ENCODE data around the gene PROSER2. TPM values are rescaled to one million over a fixed set of nuclear protein-coding genes. Genes with fewer than 3 reads are reported as not detected.

The PROSER2 gene
- total RNA-seq, 4 donors from 2014 or later, result 11.5 to 19.8 (median 13.4) TPM

DNA sequence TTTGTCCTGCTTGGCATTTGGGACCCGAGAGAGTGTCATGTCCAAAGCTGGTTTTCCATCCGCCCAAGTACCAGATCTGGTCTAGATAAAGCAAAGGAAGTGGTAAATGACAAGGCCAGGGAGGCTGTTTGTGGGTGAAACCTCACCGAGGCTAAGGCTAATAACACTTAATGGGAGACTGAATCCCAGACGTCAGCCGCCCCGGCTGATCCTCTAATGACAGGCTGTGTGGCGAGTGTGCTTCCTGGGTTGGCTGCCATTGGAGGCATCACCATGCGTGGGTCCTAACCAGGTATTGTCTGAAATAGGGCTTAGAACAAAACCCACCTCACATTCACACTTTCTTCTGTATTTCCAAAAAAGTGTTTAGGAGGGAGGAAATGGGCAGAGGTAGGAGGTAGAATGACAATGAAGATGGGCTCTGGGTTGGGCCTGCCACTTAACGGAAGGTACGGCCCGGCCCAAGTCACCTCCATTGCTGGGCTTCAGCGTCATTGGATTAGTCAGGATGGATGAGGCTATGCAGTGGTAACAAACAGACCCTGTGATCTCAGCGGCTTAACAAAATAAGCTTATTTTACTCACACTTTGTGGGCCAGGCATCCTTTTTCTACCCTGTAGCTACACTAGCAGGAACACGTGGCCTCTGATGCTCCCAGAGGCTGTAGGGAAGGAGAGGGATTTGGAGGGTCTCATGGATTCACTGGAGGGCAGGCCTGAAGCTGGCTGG is 59.7 kb downstream of the PROSER2 start:
- intact Hi-C loops (cut with DNase I), result no loop called here
- 95 to 96% methylated on average over 14 of the region's 14 CpGs for WGBS, 2 donors
- H3K27me3 ChIP-seq, result no peaks in the 10 kb centered on the region
- DNase-seq, result no peak
- H3K4me1 ChIP-seq, result peaks cover 30 to 59% of the 10 kb centered on the region in 2 donors
- H3K27ac ChIP-seq, result no peak overlapping the region
- no peak for TF ChIP-seq POLR2A (IDR thresholded peaks at IDR 0.05)
- TF ChIP-seq, protein P1, sequence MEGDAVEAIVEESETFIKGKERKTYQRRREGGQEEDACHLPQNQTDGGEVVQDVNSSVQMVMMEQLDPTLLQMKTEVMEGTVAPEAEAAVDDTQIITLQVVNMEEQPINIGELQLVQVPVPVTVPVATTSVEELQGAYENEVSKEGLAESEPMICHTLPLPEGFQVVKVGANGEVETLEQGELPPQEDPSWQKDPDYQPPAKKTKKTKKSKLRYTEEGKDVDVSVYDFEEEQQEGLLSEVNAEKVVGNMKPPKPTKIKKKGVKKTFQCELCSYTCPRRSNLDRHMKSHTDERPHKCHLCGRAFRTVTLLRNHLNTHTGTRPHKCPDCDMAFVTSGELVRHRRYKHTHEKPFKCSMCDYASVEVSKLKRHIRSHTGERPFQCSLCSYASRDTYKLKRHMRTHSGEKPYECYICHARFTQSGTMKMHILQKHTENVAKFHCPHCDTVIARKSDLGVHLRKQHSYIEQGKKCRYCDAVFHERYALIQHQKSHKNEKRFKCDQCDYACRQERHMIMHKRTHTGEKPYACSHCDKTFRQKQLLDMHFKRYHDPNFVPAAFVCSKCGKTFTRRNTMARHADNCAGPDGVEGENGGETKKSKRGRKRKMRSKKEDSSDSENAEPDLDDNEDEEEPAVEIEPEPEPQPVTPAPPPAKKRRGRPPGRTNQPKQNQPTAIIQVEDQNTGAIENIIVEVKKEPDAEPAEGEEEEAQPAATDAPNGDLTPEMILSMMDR (IDR thresholded peaks at IDR 0.05), result no peak
- H3K9me3 ChIP-seq, result no peaks in the 10 kb centered on the region
- H3K4me3 ChIP-seq (replicated peaks in 1 of 3), result no peak overlapping the region
- no peaks in the 10 kb centered on the region for H3K36me3 ChIP-seq

DNA sequence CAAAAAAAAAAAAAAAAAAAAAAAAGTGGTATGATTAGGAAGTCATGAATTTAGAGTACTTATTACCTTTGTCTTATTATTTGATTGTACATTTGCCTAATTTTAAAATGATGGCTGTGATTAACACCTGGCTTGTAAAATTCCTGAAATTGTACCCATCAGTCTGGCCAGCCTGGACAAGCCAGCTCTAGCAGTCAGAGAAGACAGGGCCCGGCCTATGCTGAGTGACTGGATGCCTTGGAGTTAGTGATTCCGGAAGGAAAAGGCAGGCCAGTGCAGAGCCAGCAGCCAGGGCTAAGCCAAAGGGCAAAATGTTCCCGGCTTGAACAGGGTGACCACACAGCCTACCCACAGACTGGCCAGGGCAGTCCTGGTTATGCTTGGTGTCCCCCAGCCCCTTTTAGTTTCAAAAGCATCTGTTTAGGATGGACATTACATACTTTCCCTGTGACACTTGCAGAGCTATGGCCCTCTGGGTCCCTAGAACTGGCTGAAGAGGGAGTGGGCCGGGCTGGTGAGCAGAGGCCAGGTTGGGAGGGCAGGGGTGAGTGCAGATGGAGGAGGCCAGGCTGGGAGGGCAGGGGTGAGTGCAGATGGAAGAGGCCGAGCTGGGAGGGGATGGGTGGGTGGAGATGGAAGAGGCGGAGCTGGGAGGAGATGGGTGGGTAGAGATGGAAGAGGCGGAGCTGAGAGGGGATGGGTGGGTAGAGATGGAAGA is 61.7 kb downstream of the PROSER2 start:
- TF ChIP-seq, protein P1 (IDR thresholded peaks at IDR 0.05), result no peak
- no peak for TF ChIP-seq POLR2A (IDR thresholded peaks at IDR 0.05)
- Histone ChIP-seq H3K27me3 (no peaks in the 10 kb centered on the region), H3K27ac (no peak overlapping the region), H3K4me3 (replicated peaks in 1 of 3) (no peak overlapping the region), H3K36me3 (no peaks in the 10 kb centered on the region), H3K9me3 (no peaks in the 10 kb centered on the region), H3K4me1 (peaks cover 18 to 39% of the 10 kb centered on the region in 2 donors)
- WGBS, 2 donors, result 83 to 86% methylated on average over 6 to 7 of the region's 7 CpGs
- intact Hi-C loops (cut with DNase I), result no loop called here
- no peak for DNase-seq

DNA sequence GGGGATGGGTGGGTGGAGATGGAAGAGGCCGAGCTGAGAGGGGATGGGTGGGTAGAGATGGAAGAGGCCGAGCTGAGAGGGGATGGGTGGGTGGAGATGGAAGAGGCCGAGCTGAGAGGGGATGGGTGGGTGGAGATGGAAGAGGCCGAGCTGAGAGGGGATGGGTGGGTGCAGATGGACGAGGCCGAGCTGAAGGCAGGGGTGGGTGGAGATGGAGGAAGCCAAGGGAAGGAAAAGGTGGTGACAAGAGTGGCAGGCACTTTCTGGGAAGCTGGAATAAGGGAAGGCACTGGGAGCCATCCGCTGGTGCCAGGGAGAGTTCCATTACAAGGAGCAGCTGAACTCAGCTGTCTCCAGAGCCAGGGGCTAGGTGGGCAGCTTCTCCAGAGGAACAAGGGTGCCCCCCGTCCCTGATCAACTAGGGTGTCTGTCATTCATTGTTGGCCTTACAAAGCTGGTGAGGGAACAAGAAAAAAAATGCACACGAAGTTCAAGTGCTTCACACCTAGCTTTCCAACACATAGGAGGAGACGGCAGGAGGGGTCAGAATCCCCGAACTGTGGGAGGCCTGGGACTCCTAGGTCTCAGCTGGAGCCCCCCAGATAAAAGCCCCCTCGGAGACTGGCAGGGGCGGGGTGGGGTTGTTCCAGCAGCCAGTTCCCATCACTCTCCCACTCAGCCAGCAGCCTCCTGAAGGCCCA is 62.4 kb downstream of the PROSER2 start:
- peak overlapping the region; percentile 35 to 61 (median 39) for H3K27ac ChIP-seq
- H3K27me3 ChIP-seq, result no peaks in the 10 kb centered on the region
- no peak for DNase-seq
- no peak overlapping the region for H3K4me3 ChIP-seq (replicated peaks in 1 of 3)
- 80% methylated on average over 9 to 13 of the region's 13 CpGs for WGBS, 2 donors
- no peak for TF ChIP-seq POLR2A (IDR thresholded peaks at IDR 0.05)
- TF ChIP-seq, protein P1 (IDR thresholded peaks at IDR 0.05), result no peak
- intact Hi-C loops (cut with DNase I), result no loop called here
- no peaks in the 10 kb centered on the region for H3K9me3 ChIP-seq
- no peaks in the 10 kb centered on the region for H3K36me3 ChIP-seq
- peaks cover 18 to 34% of the 10 kb centered on the region in 2 donors for H3K4me1 ChIP-seq

DNA sequence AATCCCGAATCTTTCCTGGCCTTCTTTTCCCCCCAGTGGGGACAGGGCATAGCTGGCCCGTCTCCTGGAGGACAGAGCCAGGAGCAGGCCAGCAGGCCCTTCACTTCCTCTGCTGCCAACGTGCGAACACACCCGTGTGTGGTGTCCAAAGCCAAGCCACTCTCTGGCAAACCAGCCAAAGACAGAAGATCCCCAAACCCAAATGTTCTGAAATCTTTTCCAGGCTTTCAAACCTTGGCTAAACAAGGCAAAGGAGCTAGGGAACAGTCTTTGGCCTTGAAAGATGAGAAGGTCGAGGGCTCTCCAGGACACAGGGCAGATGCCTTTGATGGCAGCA is 63.0 kb downstream of the PROSER2 start:
- TF ChIP-seq, protein P1 (IDR thresholded peaks at IDR 0.05), result no peak
- no peak for TF ChIP-seq POLR2A (IDR thresholded peaks at IDR 0.05)
- no peaks in the 10 kb centered on the region for H3K36me3 ChIP-seq
- 45 to 76% methylated on average over 6 of the region's 6 CpGs for WGBS, 2 donors

More for the DNA sequence above, 63.0 kb downstream of the PROSER2 start:
- intact Hi-C loops (cut with DNase I), result no loop called here
- peak; percentile 27 to 50 for DNase-seq
- Histone ChIP-seq H3K4me3 (replicated peaks in 1 of 3) (no peak overlapping the region), H3K9me3 (no peaks in the 10 kb centered on the region), H3K27ac (peak overlapping the region; percentile 35 to 61 (median 39)), H3K4me1 (peaks cover 18 to 34% of the 10 kb centered on the region in 2 donors), H3K27me3 (no peaks in the 10 kb centered on the region)
